Epithelial cell of prostate (primary cell): Measurements from ENCODE around the gene SUN1.
"Not testable (repeated sequence)": the region's sequence is repeated elsewhere in the genome, so short reads cannot be mapped to it uniquely, and the experiment has no call there.

Source experiments
- DNase-seq: peaks from one replicate; pipeline ENCODE4 v3.0.0-alpha.2; 2011; ENCODE audit warnings: low read depth, low spot score
- H3K27ac ChIP-seq: fragments of 450-650 bp; 2 replicates; pipeline ENCODE4 v1.5.1; 2017; ENCODE audit warnings: mild to moderate bottlenecking

SUN1 gene

GRCh38 chr7:803796-804195, 28.5 kb upstream of the SUN1 start:
- not testable (repeated sequence) for DNase-seq, H3K27ac ChIP-seq

- no peak for DNase-seq
- H3K27ac ChIP-seq: no peak overlapping the region
Measured at GRCh38 chr7:805261-805660, 27.0 kb upstream of the SUN1 start.

DNA sequence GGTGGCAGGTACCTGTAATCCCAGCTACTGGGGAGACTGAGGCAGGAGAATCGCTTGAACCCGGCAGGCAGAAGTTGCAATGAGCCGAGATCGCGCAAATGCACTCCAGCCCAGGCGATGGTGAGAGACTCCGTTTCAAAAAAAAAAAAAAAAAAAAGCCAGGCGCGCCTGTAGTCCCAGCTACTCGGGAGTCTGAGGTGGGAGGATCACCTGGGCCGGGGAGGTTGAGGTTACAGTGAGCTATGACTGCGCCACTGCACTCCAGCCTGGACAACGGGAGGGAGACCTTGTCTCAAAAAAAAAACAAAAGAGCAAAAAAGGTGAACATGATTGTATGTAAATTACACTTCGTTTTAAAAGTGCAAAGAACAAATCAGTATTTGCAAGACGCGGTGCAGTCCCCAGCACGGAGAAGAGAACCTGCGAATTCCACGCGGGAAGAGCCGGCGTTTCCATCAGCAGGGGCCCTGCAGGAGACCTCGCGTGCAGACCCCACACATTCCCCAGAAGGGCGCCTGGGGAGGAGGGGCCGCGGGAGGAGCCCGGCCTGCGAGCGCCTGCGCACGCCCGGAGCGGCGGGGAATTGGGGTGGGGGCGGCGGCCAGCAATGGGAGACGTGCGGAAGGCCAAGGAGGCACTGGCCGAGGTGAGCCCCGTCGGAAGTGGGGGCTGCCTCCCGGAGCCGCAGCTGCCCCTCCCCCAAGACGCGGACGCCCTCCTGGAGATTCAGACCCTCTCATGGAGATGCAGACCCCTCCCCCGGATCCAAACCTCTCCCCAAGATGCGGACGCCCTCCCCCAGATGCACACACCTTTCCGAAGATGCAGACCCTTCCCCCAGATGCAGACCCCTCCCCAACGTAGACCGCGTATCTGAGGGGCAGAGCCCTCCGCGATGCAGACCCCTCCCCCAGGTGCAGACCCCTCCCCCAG, 16.7 kb upstream of the SUN1 start:
- no peak overlapping the region for H3K27ac ChIP-seq
- no peak for DNase-seq

GRCh38 chr7:816300-816750, 16.0 kb upstream of the SUN1 start:
- H3K27ac ChIP-seq: peak overlapping the region; percentile 64

DNA sequence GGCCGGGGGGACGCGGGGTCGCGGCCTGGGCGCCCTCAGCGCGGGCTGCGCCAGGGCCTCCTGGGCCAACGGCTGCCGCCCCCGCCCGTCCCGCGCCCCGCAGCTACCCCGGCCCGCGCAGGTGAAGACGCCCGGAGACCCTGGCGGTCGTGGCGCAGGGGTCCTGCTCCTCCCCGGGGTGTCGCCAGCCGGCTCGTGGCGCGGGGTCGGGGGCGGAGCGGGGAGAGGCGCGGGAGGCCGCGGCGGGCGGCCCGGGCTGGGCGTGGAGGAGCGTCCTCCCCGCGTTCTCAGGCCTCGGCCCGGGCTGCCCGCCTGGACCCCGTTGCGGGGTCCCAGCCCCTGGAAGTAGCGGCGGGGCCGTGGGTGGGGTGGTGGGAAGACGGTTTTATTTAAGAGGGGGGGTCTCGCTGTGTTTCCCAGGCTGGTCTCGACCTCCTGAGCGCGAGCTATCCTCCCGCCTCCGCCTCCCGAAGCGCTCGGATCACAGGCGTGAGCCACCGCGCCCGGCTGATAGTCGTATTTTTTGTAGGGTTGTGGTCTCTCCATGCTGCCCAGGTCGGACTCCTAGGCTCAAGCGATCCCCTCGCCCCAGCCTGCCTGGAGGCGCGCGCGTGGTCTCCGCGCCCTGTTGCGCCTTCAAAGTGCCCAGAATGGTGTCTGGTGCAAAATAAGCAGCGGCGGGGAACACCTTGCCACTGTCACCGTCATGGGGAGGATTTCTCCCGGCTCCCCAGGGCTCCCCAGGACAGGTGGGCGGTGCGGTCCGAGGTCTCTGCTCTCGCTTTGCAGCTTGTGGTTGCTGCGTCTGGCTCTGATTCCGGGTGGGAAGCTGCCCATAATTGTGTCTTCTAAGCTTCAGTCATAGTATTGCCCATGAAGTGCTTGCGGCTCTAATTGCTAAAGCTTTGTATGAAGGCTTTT, 15.3 kb upstream of the SUN1 start:
- no peak for DNase-seq
- H3K27ac ChIP-seq: peak overlapping the region; percentile 64

More at GRCh38 chr7:816300-816750, 16.0 kb upstream of the SUN1 start:
- DNase-seq: peak; percentile 90

DNA sequence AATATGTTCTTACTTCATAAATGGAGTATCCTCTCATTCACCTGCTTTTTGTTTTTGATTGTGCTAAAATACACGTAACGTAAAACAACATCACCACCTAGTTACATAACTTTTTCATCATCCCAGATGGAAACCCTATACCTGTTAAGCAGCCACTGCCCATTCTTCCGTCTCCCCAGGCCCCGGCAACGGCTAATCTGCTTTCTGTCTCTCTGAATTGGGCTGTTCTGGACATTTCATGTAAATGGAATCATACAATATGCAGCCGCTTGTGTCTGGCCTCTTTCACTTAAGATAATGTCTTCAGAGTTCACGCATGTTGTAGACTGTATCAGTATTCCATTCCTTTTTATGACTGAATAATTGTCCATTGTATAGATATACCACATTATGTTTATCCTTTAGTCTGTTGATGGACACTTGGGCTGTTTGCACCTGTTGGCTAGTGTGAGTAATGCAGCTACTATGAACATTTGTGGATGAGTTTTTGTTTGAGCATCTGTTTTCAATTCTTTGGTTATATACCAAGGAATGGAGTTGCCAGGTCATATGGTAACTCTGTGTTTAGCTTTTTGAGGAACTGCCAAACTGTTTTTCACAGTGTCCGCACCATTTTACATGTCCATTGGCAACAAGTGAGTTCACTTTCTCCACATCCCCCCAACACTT, 14.1 kb upstream of the SUN1 start:
- peak overlapping the region; percentile 64 for H3K27ac ChIP-seq
- DNase-seq: peak; percentile 22

DNA sequence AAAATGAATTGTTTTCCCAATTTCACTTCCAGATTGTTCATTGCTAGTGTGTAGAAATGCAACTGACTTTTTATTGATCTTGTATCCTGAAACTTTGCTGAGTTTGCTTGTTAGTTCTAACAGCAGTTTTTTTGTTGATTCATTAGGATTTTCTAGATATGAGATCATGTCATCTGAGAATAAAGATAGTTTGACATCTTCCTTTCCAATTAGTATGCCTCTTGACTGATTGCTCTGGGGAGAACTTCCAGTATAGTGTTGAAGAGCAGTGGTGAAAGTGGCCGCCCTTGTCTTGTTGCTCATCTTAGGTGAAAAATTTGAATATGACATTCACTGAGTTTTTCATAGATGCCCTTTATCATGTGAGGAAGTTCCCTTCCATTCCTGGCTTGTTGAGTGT, 11.9 kb upstream of the SUN1 start:
- DNase-seq: no peak
- H3K27ac ChIP-seq: no peak overlapping the region

DNA sequence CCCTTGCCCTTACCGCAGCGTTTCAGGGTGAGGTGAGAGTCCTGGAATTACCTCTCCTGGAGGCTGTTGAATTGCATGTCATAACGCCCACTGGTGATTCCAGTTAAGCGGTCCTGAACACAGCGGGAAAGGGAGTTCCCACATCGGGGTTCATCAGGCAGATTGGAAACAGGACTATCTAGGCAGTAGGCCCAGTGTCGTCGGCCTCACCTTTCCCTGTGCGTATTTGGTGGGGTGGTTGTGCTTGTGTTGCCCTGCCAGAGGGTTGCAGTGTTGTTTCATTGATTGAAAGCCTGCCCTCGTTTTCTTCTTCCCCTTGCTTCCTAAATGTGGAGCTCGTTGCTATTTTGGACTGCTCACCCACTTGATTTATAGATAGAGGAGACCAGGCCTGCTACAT, 10.6 kb upstream of the SUN1 start:
- no peak overlapping the region for H3K27ac ChIP-seq
- DNase-seq: no peak

DNA sequence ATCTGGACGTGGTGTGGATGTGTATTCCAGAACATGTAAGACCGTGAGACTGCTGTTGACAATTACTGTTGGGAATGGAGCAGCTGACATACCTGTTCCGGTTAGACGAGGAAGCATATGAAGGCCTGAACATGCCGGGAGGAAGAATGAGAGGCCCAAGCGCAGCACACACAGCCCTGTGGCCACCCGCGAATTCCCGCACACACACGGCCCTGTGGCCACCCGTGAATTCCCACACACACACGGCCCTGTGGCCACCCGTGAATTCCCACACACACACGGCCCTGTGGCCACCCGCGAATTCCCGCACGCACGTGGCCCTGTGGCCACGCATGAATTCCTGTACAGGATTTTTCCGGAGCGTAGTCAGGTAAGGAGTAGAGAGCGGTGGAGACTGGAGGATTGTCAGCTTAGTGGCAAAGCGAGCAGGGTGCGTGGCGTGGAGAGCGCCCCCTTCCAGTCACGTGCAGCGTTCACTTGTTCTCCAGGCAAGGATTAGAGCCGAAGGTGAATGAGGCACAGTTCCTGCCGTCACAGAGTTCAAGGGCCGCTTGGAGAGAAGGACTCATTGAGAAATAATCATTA, 9.5 kb upstream of the SUN1 start:
- peak overlapping the region; percentile 55 for H3K27ac ChIP-seq
- DNase-seq: no peak

DNA sequence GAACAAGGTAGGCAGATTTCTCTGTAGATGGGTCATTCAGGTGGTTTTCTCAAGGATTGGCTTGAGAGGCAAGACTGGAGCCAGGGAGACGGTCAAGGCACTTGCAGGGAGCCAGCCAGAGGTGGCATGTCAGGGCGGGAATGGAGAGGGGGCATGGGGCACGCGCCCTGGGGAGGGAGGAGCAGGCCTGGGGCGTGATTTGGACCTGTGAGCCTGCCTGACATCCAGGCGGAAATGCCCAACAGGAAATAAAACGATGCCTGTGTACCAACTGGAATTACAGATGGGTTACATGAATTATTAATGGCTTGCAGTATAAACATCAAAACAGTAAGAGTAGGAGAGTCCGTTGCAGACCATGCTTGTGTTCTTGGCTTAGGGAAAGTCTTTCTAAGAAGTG, 8.6 kb upstream of the SUN1 start:
- peak overlapping the region; percentile 55 for H3K27ac ChIP-seq
- DNase-seq: no peak

- H3K27ac ChIP-seq: peak overlapping the region; percentile 55
- no peak for DNase-seq
Measured at GRCh38 chr7:824081-824480, 8.2 kb upstream of the SUN1 start.

GRCh38 chr7:824664-825063, 7.6 kb upstream of the SUN1 start:
- H3K27ac ChIP-seq: peak overlapping the region; percentile 55
- no peak for DNase-seq

- no peak for DNase-seq
- no peak overlapping the region for H3K27ac ChIP-seq
Measured at GRCh38 chr7:825386-825785, 6.9 kb upstream of the SUN1 start.

DNA sequence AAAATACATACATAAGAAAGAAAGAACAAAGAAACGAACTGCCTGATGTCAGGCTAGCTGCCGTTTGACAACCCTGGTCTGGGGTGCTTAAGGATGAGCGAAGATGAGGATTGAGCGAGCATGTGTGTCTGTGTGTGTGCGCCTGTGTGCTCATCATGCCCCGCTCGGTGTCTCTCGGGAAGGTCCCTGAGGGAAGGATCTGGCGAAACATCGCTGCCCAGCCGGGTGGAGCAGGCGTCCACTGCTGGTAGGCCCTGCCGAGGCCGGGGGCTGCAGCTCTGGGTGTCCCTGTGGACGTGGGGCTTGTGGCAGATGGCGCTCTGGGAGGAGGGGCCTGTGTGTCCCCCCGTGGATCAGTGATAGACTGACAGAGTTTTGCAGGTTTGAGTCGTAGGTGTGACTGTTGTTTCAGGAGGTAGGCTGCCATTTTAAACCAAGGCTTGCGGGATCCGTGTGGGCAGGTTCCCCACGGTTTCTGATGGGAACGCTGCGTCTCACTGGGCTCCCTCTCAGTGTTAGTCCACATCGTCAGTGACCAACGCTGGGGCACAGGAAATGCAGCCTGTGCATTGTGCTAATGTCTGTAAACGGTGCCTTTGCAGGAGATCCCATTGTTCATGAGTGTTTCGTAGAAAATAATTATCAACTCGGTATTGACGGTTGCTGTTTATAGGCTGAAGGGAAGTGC, 5.9 kb upstream of the SUN1 start:
- no peak overlapping the region for H3K27ac ChIP-seq
- DNase-seq: no peak

DNA sequence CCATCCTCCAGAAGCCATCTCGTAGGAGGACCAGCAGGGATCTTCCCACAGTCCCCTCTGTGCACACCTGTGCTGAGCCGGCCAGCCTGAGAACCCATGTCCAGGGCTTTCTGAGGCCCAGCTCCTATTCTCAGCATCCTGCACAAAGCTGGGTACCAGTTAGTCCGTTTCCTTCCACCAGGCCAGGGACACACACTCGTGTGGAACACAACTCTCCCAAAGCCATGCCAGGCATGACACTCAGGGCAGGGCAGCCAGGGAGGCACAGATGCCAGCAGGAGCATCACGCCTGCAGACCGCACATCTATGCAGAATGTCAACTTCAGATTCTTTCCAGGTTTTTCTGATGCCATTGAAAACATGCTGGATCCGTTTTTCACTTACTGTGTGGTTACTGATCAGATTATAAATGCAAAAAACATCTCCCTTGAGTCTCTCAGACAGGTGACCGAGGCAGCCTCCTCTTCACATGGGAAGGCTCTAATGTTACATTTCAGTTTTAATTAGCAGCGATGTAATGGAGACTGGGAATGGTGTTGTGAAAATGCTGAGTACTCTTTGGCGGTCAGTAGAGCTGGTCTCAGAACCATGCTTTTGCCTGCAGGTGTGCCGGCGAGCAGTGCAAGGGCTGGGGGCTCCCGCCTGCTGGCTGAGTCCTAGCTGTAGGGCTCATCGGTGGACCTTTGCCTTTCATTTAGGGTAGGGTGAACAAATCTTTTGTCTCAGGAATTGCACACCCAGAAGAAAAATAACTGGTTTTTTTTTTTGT, 3.3 kb upstream of the SUN1 start:
- no peak for DNase-seq
- peak overlapping the region; percentile 98 for H3K27ac ChIP-seq

DNA sequence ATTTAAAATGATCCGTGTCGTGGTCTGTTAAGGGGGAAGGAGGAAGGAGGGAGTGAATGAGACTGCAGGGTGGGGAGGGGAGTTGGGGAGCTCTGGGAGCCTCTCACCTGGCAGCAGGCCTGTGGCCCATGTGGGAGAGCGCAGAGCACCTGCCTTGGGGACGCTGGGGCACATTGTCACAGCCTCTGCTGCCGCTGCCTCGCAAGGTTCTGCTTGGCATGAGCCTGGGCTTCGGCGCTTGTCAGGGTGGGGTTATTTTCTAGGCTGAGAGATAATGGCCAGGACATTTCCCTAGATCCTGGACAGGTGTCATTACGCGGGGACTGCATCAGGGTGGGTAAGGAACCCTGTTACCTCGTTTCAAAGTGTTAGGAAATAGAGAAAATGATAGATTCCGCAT, 2.2 kb upstream of the SUN1 start:
- H3K27ac ChIP-seq: peak overlapping the region; percentile 98

GRCh38 chr7:831596-832166, 595 bp upstream of the SUN1 start:
- peak overlapping the region; percentile 98 for H3K27ac ChIP-seq

More for the DNA sequence above, 2.2 kb upstream of the SUN1 start:
- no peak for DNase-seq

DNA sequence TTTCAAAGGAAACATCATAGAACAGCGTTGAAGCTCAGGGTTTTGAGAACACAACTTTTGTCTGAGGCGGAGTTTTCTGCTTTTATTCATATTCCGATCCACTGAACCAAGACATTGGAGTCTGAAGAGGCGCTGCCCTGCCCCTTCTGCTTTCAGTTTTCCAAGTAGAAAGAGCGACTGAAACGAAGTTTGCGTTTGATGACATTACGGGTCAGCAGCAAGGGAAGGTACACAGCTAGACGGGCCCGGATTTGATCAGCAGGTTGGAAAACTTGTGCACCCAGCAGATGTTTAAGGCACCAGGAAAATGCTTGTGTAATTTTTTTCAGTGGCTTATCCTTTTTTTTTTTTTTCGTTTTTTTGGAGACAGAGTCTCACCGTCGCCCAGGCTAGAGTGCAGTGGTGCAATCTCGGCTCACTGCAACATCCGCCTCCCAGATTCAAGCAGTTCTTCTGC, 720 bp downstream of the SUN1 start:
- DNase-seq: no peak
- peak overlapping the region; percentile 98 for H3K27ac ChIP-seq

More at GRCh38 chr7:831596-832166, 595 bp upstream of the SUN1 start:
- peak; percentile 74 for DNase-seq
